Medulla oblongata (tissue), 1 donor: Measurements from ENCODE around the gene XPC.
"Not testable (repeated sequence)": the region's sequence is repeated elsewhere in the genome, so short reads cannot be mapped to it uniquely, and the experiment has no call there.

Source experiments
- DNase-seq: peaks from one replicate; pipeline ENCODE4 v3.0.0-alpha.2; 2015; ENCODE audit errors: extremely low spot score

The XPC gene

GRCh38 chr3:14178247-14179113, at the start of gene XPC, which contains the start of gene LSM3:
Gene XPC, minus strand, starts transcription at chr3:14178601. Its CDS starts 33 bp downstream, at chr3:14178568.
Gene LSM3, plus strand, starts transcription at chr3:14178817. Its CDS starts 44 bp downstream, at chr3:14178861.
- DNase-seq, result peak; percentile 100

DNA sequence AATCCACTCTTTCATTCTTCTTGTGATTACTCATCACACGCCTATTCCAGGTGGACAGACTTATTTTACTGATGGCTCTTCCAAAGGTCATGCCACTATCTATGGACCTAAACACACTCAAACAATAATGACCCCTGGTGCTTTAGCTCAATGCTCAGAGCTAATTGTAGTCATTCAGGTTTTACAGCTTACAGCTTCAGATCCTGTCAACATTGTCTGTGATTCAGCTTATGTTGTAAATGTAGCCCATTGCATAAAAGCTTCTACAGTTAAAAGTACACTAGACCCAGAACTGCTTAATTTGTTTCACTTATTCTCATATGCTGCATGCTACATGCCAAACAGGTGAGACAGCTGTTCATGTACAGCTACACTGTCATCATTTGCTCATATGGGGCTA, 49.5 kb upstream of the XPC start:
- DNase-seq, result no peak

DNA sequence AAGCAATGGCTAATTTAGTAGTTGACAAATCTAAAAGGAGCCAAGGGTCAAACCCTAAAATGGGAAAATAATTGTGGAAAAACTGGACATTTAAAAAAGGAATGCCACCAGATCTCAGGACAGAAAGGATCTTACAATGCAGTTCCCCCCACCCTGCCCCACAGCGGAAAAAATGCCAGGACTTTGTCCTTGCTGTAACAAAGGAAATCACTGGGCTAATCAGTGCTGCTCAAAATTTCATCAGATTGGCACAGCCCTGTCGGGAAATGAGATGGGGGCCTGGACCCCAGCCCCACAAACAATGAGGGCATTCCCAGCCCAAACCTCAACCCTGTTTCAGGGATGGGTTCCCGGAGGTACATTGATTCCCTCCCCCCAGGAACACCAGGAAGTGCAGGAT, 48.0 kb upstream of the XPC start:
- DNase-seq, result not testable (repeated sequence)

- no peak for DNase-seq
Observed at GRCh38 chr3:14225421-14225820, 47.0 kb upstream of the XPC start.

- DNase-seq, result no peak
Observed at GRCh38 chr3:14224895-14225294, 46.5 kb upstream of the XPC start.

DNA sequence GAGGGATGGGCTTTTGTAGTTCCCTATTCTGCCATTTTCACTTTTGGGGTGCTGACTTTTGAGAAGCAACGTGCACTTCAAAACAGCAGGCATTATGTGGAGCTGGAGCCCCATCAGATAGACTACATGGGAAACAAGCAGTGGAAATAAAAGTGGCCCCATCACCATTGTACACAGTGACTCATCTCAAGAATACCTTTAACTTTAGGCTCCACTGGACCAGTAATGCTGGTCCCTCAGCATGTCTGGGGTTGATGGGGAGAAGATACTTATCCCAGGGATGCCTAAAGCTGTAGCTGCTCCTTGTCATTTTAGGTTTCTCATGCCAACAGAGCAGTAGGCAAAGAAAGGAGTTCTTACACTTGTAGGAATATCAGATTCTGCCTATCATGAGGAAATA, 45.2 kb upstream of the XPC start:
- DNase-seq, result no peak

DNA sequence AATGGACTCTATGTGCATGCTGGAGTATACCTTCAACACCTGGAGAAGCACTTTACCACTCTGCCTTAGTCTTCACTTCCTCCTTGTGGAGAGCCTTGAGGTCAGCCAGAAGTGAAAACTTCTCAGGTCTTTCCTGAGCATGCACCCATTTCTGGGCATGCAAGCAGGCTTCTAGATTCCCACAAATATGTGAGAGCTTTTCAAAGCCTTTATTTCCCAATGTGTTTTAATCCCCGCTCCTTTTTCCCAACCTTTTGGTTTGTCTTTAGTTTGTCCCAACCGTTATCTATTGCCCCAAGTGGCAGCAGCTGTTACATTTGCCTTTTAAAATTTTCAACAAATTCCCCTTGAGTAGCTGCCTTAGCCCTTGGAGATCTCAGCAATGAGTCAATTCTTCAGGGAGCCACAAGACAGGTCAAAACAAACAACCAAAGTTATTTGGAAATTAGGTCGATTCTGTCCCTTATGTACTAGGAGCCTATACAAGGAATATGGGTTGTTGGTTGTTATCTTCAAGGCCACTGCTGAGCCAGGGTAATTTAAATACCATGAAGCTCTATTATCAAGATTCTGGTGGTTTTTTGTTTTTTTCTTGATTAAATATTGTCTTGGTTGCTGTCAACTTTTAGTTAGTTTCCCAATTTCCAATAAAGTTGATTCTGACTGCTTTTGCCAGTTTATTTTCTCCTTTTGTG, 44.6 kb upstream of the XPC start:
- DNase-seq, result no peak

- no peak for DNase-seq
Observed at GRCh38 chr3:14222457-14222856, 44.1 kb upstream of the XPC start.

DNA sequence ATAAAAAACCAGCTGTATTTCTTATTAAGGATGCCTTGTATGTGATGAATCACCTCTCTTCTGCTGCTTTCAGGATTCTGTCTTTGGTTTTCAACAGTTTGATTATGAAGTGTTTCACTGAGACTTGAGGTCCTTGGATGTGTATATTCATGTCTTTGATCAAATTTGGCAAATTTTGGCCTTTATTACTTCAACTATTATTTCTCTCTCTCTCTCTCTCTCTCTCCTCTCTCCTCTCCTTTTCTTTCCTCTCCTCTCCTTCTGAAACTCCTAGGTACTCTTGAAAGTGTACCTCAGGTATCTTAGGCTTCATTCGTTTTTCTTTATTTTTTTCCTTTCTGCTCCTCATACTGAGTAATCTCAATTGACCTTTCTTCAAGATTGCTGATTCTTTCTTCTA, 43.5 kb upstream of the XPC start:
- no peak for DNase-seq

DNA sequence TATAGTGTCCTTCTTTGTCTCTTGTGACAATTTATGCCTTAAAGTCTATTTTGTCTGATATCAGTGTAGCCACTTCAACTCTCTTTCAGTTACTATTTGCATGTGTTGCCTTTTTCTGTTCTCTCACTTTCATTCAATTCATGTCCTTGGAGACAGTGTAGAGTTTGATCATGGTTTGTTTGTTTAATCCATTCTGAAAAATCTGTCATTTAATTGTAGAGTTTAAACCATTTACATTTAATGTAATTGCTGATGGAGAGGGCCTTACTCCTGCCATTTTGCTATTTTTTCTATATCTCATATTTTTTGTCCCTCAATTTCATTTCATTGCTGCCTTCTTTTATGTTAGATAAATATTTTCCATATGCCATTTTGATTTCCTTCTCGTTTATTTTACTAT, 42.5 kb upstream of the XPC start:
- DNase-seq, result no peak

- no peak for DNase-seq
Observed at GRCh38 chr3:14218355-14218754, 40.0 kb upstream of the XPC start.

DNA sequence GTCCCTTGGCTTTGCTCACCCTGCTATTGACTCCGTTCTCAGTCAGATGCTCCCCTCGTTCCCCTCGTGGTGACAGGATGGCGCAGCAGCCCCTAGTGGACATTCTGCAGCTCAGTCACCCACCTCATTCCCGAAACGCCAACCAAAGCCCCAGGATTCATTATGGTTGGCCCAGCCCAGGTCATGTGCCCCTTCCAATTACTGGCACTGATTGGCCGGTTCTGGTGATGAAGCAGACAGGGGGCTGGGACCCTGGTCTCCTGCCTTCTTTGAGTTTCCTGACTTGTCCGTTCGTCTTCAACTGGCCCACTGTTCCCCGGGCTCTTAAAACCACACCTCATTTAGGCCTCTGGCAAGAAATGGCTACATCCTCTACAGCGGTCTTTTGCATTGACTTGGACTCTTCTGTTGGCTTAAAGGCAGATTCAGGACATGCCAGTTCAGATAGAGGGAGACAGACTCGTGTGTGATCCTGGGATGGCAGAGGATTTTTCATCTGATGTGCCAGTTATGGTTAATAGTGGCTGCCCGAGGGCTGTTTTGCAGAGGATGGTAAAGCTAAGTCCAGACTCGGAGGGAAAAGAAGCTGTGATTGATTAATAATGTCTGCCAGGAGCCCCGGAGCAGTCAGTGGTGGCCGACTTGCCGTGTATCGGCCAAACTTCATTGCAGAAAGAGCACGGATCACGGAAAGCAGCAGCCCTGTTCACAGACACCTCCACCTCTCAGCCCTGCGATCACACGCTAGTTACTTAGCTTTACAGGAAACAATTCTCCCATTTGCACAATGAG, 38.1 kb upstream of the XPC start:
- peak; percentile 88 for DNase-seq

DNA sequence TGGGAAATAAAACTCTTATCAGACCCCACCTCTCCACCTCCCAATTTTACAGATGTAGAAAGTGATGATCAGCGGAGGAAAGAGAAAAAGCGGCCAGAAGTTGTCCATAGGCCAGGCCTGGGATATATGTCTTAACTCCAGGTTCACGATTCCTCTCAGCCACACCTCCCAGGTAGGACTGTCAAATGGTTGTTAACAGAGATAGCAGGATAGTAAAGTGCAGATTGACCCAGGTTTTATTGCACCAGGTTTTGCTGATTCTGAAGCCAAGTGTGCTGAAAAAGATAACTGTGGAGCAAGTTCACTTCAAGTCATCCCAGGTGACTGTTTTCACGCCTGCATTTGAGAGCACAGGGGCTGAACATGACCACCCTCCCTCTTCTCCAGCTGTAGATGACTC, 36.4 kb upstream of the XPC start:
- no peak for DNase-seq

GRCh38 chr3:14213066-14213774, 34.8 kb upstream of the XPC start:
- no peak for DNase-seq

DNA sequence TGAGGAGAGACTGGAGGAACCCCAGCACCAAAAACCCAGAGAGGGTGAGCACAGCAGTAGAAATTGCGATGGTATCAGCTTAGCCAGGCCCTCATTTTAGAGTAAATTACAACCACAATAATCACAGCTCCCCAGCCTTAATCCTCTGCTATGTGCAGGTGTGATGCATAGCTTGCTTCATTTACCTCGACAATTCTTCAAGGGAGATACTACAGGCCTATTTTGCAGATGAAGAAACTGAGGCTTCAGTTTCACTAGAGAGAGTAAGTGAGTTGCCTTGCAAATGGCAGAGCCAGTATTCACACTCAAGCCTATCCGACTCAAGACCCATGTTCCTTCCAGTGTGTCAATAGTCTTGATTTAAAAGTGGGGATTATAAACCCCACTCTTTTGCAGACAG, 33.6 kb upstream of the XPC start:
- no peak for DNase-seq

GRCh38 chr3:14211621-14212020, 33.2 kb upstream of the XPC start:
- DNase-seq, result peak; percentile 29

DNA sequence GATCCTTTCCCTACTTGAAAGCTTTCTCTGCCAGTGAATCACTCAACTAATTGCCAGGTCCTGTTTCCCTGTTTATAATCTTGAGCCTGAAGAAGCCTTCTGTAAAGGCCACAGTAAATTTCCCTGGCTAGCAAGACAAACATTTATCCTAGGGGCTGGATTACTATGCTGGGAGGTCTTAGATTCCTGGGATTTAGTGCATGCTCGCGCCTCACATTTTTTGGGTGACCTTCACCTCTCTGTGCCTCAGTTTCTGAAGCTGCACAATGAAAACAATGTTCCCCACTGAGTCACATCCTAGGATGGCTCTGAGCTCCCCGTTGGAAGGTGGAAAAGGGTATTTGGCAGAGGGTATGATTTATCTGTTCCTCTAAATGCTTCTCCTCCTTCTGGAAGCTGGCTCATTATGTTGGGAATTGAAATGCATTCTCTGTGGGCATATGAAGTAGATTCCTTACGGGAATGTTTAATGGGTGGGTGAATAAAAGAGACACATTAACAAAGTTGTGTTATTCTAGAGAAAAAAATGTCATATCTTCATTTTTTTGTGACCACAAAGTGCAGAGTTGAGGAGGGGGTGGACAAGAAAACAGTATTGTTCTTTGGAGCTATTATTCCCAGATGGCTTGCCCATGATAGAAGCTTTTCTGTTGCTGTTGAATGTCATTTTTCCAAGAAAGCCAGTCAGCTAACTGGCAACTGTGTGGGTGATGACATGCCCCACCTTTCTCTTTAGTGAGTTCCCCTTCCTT, 32.6 kb upstream of the XPC start:
- no peak for DNase-seq

- DNase-seq, result no peak
Observed at GRCh38 chr3:14210290-14210688, 31.9 kb upstream of the XPC start.

GRCh38 chr3:14209581-14210289, 31.3 kb upstream of the XPC start:
- DNase-seq, result no peak

GRCh38 chr3:14208977-14209394, 30.6 kb upstream of the XPC start:
- DNase-seq, result no peak
